Heart left ventricle (tissue), 13 donors: ENCODE measurements around the gene CSTF1.

ENCODE experiments used
- POLR2A ChIP-seq, 2 donors: fragments of 450-650 bp; IDR thresholded peaks; one replicate each; pipeline ENCODE4 v1.6.1; 2017; ENCODE audit warnings: antibody characterized with exemption in 2 of 2, mild to moderate bottlenecking in 2 of 2, moderate library complexity in 2 of 2
- TF ChIP-seq, protein P1 (sequence below), 12 donors: fragments of 200-600 bp; sonication (generic) in 4 of 12; IDR thresholded peaks; one replicate each; pipeline versions ENCODE4 v1.5.0 to v1.8.0; 2018 to 2022; ENCODE audit warnings: antibody characterized with exemption in 12 of 12, mild to moderate bottlenecking in 5 of 12
- donor health status: ischemic (EF 13 %, LVEDD 7.1; RV severe dilation, severe dysfunction).
- donor health status: DM: no; HTN: yes; CAD: no.
- donor health status: DM: no; HTN: no; CAD: no.
- donor health status: ischemic (EF 25% LVEDD 6.9; RV normal size, moderate dysfunction).
- donor health status: ischemic (EF 25% LVEDD 5.7; RV mildly dilated, moderate dysfunction).
- donor health status: ischemic (EF 35%, LVEDD 5.7; RV mildly dilated, moderate dysfunction).
- donor health status: nonischemic (EF 11% LVEDD 7.7; RV severe dilation, severe dysfunction).
- donor health status: DM: yes; HTN: yes; CAD: no.
- donor health status: PGD.
- donor health status: ischemic (EF 29% LVEDD 5.4; RV normal size, mild dysfunction).
- donor health status: nonischemic (EF 23%, LVEDD 6.1; RV moderate dilation, normal function).

DNA sequence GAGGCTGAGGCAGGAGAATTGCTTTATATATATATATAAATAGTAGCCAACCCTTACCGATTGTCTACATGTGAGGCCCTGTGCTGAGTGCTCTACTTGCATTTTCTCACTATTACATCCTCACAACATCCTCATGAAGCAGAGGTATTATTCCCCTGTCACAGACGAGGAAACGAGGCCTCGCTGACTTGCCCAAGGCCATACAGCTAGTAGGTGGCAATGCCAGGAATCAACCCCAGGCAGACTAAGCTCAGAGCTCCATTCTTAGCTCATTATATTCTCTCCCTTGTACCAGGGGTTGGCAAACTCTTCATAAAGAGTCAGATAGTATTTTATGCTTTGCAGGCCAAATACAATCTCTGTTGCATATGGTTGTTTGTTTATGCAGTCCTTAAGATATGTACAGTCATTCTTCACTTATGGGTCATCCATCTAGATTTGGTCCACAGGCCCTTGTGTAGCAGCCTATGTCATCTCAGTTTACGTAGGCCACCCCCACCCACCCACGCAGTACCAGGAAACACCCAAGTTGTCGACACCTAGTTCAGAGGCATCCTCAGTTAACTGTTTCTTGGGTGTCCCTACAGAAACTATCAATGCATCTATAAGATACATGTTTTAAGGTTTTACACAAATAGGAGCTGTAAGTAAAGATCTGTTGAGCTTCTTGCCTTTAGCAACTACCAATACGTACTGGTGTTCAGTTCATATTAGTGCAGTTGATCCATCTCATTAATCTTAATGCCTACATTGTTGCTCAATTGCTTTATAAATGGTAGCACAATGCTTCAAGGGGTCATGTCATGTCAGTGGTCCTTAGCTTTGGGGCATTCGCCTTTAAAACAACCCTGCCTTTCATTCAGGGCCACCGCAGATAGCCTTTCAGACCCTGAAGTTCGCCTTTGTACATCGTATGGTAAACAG is 22.7 kb downstream of the CSTF1 start:
- TF ChIP-seq, protein P1, sequence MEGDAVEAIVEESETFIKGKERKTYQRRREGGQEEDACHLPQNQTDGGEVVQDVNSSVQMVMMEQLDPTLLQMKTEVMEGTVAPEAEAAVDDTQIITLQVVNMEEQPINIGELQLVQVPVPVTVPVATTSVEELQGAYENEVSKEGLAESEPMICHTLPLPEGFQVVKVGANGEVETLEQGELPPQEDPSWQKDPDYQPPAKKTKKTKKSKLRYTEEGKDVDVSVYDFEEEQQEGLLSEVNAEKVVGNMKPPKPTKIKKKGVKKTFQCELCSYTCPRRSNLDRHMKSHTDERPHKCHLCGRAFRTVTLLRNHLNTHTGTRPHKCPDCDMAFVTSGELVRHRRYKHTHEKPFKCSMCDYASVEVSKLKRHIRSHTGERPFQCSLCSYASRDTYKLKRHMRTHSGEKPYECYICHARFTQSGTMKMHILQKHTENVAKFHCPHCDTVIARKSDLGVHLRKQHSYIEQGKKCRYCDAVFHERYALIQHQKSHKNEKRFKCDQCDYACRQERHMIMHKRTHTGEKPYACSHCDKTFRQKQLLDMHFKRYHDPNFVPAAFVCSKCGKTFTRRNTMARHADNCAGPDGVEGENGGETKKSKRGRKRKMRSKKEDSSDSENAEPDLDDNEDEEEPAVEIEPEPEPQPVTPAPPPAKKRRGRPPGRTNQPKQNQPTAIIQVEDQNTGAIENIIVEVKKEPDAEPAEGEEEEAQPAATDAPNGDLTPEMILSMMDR (IDR thresholded peaks at IDR 0.05) = no peak
- no peak for TF ChIP-seq POLR2A (IDR thresholded peaks at IDR 0.05)
